NK-92 (cell line): ENCODE measurements around the gene IDH3G.

ENCODE experiments used
- DNase-seq: peaks from one replicate; lab custom pipeline; 2025; ENCODE audit not compliant: unreplicated experiment; lab: John Stamatoyannopoulos, UW

IDH3G gene

DNA sequence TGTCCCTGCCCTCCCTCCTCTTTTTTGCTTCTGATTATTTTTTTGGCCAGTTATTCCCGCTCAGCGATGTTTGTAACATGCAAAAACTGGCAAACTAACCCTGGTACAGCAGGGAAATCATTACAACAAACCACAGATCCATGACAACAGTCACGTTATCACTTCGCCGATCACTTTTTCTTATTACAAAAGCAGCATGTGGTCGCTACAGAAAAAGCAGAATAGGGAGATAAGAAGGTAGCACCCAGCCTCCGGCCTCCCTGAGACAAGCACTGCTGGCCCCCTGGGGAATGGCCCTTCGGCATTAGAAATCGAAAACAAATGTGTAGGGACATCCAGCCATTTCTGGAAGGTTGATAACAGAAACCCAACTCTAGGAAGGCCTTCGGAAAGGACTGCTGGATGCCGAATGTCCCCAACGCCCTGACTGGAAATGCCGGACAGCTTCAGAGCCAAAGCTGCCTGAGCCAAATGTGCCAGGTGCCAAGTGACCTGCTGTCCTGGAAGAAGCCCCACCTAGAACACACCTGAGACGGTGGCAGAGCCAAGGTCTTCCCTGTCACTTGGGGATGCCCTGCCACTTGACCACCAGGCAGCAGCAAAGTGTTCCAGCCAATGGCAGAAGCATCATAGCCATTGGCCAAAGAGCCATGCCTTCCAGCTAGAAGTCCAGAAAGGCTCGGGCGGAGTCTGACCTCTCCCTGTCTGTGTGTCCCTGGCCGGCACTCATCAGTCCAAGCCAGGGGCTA, 2.9 kb downstream of the IDH3G start:
- DNase-seq = no peak

DNA sequence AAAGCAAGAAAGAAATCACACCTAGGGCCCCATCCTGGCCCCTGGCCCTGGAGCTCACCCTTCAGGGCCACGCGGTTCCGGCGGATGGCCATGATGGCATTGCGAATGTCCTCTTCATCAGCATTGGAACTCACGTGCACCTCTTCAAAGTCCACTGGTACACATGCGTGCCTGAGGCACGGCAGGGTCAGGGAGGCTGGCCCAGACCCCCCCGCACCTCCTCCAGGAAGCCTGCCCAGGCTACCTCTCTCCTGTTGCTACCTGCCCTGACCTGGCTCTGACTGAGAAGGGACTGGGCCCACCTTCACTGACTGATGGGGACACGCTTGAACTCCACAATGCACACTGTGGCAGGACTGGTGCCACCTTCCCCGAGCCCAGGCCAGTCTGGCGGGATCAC, 4.5 kb downstream of the IDH3G start:
- no peak for DNase-seq

DNA sequence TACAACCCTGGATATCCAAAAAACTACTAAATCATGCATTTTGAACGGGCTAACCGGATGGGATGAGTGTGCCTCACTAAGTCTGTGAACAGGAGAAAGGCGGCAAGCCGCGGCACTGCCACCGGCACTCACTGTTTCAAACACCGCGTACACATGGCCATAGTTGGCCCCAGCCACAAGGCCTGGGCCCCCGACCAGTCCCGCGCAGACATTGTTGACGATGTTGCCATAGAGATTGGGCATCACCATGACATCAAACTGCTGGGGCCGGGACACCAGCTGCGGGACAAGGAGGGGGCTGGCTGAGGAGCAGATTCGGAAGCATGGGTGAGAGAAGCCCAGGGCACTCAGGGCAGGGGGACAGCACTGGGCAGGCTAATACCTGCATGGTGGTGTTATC, 7.5 kb downstream of the IDH3G start:
- no peak for DNase-seq

DNA sequence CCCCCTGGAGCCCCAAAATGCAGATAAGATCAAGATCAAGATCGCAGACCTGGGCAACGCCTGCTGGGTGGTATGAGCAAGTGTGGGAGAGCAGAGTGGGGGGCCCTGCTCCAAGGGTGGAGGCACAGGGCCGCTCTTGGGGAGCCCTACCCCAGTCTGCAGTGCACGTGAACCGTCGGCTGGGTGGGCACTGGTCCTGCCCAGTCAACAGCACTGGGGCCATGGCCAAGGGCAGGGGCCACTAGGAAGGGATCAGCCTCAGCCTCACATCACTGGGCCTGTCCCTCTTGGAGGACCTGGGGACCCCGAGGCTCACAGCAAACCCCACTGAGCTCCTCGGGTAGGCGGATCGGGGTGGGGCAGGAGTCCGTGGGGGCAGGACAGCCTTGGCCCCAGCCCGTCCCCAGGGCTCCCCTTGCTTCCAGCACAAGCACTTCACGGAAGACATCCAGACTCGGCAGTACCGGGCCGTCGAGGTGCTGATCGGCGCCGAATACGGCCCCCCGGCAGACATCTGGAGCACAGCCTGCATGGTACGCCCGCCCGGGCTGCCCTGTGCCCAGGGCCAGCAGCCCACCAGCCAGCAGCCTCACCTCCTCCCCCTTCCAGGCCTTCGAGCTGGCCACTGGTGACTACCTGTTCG, 9.7 kb downstream of the IDH3G start:
- no peak for DNase-seq

DNA sequence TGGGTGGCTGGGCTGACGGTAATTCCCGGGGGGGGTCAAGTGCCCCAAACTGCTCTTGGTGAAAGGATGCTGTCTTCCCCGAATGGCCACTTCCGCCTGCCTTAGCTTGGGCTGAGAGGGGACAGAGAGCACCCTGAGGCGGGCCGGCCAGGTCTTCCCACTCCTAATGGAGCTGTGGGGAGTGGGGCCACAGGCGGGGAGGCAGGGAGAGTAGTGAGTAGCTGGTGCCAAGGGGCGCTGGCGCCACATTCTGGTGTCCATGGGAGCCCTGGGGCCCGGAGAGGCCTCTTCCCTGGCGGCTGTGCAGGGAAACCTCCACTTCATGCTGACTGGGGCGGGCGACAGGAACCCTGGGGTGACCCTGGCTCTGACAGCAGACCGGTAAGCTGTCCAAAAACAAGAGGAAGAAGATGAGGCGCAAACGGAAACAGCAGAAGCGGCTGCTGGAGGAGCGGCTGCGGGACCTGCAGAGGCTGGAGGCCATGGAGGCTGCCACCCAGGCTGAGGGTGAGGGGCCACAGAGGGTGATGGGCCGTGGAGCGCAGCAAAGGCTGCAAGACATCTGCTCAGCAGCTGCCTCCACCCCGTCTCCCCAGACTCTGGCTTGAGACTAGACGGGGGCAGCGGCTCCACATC, 10.7 kb downstream of the IDH3G start:
- no peak for DNase-seq

DNA sequence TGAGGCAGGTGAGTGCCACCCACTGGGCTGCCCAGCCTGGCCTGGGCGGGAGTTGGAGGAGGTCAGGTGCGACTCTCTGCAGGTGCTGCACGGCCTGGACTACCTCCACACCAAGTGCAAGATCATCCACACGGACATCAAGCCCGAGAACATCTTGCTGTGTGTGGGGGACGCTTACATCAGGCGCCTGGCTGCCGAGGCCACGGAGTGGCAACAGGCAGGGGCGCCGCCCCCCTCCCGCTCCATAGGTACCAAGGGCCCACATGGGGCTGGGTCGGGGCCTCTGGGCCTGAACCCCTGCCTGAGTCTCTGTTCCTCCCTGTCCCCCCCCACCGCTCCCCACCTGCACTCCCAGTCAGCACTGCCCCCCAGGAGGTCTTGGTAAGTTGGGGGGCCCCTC, 11.3 kb downstream of the IDH3G start:
- DNase-seq = no peak

DNA sequence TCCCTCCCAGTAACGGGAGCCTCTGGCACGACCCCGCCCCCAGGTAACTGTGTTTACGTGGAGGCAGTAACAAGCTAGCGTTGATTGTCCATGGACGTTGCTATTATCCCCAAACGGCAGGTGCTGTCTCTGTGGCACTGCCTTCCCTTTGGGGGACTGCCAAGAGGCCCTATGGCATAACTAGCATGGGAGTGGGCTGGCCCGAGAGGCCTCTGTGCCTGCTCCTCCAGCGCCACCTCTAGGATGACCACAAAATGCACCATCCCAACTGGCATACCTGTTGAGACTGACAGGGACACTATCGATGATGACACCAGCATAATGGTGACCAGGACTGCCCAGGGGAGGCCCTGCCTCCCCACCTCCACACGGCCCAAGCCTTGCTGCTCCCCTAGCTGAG, 11.9 kb downstream of the IDH3G start:
- no peak for DNase-seq

DNA sequence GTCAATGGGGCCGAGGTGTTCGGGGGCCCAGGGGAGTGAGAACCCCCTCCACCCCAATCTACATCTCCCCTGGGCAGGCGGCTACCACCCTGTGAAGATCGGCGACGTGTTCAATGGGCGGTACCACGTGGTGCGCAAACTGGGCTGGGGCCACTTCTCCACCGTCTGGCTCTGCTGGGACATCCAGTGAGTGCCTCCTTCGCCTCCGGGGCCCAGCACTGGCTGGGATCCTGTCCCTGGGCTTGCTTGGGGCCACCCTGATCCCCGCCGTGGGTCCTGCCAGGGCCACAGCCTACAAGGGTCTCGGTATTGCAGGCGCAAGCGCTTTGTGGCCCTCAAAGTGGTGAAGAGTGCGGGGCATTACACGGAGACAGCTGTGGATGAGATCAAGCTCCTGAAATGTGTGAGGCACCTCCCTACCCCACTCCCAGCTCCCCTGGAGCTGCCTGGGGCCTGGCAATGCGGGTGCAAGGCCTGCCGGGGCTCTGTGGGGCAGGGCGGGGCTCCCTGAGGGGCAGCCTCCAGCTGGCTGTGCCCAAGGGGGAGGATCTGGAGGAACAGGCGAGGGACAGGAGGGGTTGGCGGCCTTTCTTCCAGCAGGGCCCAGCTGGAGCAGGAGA, 12.6 kb downstream of the IDH3G start:
- no peak for DNase-seq

DNA sequence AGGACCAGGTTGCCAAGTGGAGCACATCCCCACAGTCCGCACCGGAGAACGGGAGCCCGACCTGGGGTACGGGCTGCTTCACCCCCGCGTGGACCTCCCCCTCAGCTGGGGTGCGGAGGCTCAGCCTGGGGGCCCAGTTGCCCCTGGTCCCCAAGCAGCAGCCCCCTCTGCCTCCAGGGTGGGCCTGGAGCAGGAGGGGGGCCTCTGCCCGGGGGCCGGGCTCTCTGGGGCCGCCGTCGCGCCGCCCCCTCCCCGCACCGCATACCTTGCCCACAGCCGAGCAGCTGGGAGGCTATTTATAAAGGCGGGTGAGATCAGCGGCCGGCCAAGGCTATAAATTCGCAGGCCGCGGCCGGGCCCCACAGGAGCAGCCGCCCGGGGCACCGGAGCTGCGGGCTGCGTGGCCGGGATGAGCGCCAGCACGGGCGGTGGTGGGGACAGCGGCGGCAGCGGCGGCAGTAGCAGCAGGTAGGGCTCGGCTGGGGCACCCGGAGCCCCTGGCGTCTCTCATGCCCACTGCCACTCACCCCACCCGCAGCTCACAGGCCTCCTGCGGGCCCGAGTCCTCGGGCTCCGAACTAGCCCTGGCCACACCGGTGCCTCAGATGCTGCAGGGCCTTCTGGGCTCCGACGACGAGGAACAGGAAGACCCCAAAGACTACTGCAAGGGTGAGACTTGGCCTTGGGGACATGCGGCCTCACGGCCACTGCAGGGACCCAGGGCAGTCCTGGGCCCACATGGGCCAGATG, 13.3 kb downstream of the IDH3G start, which contains the start of gene SRPK3:
TSS of gene SRPK3 (plus strand) at position 364 of the 750 bp plus-strand sequence. CDS start at position 410, 46 bp downstream.
- no peak for DNase-seq

DNA sequence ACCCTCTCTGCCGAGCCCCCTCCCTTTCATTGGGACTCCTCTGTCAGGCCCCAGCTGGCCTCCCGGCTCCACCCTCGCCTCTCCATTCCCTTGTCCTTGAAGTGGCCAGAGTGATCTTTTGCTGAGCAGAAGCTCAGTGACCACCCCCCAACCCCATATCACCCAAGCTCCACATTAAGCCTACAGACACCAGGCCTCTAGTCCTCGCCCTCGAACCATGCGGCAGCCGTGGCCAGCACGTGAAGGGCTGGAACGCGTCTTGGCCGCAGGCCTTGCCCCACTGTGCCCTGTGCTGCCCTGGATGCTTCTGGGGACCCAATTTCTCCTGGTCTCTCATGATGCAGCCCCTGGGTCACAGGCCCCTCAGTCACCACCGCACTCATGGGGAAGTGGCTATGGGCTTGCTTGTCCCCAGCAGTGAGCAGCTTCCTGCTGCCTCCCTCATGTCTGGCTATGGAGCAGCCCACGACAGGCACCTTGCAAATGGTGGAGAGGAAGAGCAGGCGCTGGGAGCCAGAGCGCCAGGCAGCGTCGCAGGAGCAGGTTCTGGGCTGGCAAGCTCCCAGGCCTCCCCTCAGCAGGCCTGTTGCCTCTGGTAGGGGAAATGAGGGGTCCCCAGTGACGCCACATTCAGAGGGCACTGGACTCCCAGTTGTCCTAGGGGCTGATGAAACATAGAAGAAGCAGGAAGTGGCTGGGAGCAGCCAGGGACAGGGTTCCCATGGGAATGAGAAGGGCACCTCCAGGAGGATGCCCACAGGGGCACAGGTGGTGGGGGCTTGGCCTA, 14.1 kb downstream of the IDH3G start:
- DNase-seq = no peak

DNA sequence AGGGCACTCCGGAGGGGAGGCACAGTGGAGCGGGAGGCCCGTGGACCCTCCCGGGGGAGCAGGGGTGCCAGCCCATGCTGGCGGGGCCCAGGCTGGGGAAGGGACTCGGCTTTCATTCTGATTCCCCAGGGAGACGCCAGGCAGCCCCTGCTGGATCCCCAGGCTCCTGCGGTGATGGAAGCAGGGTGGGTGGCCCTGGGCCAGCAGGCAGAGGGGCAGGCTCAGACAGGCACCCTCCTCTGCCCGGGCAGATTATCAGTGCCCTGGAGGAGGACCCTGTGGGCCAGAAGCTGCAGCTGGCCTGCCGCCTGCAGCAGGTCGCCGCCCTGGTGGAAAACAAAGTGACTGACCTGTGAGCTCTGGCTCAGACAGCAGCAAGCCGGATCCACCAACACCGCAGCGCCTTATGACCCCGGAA, 15.5 kb downstream of the IDH3G start:
- DNase-seq = no peak

DNA sequence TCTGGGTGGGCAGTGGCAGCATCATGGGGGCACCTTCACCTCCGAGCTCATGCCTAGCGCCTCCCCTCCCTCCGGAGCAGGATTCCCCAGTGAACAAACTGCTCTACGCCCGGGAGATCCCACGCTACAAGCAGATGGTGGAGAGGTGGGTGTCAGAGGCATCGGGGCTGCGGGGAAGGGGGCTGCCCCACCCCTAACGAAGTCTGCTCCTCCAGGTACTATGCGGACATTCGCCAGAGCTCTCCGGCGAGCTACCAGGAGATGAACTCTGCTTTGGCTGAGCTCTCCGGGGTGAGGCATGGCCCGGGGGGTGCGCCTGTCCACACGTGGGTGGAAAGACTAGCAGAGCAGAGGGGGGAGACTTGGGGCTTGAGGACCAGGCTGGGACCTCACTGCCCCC, 16.0 kb downstream of the IDH3G start:
- DNase-seq = no peak

DNA sequence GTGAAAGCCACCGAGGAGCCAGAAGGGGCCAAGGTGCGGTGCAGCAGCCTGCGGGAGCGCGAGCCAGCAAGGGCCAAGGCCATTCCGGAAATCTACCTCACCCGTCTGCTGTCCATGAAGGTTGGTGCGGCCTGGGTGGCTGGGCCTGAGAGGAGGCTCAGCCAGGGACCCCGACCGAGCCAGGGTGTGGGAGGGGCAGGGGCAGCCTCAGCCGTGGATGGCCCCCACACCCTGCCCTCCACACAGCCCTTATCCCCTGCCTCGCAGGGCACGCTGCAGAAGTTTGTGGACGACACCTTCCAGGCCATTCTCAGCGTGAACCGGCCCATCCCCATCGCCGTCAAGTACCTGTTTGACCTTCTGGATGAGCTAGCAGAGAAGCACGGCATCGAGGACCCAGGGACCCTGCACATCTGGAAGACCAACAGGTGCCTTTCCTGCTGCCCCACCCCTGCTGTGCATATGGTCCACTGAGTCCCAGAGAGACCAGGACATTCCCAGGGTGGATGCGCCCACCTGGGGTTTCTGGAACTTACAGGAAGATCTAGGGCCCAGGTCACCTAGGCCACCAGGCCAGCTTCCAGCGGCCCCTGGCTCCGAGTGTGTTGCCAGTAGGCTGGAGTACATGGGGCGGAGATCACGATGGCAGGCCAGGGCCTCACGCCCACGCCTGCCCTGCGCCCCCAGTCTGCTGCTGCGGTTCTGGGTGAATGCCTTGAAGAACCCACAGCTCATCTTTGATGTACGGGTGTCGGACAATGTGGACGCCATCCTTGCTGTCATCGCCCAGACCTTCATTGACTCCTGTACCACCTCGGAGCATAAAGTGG, 16.7 kb downstream of the IDH3G start:
- no peak for DNase-seq

DNA sequence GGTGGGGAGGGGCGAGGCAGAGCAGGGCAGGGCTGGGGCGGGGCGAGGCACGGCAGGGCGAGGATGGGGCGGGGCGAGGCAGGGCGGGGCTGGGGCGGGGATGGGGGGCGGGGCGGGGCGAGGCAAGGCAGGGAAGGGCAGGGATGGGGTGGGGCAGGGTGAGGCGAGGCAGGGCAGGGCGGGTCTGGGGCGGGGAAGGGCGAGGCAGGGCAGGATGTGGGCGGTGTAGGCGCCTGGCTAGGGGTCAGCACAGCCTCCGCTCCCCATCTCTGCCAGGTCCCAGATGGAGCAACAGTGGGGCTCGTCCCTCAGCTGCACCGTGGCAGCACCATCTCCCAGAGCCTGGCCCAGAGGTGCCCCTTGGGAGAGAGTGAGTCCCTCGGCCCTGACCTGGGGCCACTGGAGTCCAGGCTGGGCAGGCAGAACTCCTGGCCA, 17.5 kb downstream of the IDH3G start:
- no peak for DNase-seq

DNA sequence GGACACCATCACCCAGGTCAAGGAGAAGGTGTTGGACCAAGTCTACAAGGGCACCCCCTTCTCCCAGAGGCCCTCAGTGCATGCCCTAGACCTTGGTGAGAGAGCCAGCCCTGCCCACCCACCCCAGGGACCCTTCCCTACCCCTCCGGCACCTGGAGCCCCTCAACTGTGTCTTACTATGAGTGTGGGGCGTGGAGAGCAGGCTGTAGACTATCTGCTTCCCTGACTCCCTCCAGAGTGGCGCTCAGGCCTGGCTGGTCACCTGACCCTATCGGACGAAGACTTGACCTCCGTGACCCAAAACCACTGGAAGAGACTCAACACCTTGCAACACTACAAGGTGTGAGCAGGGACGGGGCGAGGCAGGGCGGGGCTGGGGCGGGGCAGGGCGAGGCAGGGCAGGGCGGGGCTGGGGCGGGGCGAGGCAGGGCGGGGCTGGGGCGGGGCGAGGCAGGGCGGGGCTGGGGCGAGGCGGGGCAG, 18.0 kb downstream of the IDH3G start:
- DNase-seq = no peak

DNA sequence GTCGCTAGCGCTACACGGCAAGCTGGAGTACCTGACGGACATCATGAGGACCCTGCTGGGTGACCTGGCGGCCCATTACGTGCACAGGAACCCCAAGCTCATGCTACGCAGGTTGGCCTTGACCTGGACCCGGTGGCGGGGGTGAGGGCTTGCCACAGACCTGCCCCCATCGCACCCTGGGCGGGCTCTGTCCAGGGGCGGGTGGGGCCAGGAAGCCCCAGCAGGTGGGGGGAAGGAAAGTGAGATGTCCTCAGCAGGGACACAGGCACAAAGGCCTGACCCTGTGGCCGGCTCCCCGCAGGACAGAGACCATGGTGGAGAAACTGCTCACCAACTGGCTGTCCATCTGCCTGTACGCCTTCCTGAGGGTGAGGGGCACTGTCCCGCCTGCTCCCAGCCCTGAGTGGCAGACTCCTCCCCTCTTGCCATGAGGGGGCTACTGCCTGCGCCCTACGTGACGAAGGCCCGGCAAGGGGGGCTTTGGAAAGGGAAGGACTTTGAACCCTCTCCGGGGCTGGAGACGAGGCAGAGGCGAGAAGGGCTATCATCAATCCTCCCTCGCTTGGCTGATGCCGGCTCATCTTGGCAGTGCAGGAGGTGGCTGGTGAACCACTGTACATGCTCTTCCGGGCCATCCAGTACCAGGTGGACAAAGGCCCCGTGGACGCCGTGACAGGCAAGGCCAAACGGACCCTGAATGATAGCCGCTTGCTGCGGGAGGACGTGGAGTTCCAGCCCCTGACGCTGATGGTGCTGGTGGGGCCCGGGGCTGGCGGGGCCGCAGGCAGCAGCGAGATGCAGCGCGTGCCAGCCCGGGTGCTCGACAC, 18.7 kb downstream of the IDH3G start:
- no peak for DNase-seq

DNA sequence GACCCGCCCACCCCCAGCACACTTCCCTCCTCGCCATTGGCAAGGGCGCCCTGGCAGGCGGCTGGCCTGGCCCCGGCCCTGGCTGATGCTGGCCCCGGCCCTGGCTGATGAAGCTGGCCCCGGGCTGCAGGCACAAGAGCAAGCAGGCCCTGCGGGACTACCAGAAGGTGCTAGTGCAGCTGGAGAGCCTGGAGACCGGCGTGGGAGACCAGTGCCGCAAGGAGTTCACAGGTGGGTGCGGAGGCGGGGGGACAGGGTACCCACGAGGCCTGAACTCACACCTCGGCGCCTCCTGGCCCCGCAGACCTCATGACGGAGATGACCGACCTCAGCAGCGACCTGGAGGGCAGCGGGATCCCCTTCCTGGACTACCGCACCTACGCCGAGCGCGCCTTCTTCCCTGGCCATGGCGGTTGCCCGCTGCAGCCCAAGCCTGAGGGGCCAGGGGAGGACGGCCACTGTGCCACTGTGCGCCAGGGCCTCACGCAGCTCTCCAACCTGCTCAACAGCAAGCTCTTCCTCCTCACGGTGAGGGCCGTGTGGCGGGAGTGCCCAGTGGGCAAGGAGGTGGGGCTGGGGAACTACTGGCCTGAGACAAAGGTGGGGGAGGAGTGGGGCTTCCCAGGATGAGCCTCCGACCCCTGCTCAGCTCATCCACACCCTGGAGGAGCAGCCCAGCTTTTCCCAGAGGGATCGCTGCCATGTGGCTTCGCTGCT, 19.4 kb downstream of the IDH3G start:
- no peak for DNase-seq
